ENCODE results near the gene XXYLT1.

GRCh38 chr3:195034541-195034940 is 236.4 kb downstream of the XXYLT1 start:
- TF ChIP-seq CTCF (tag by site-specific recombination; IDR thresholded peaks at IDR 0.05) = no peak
- TF ChIP-seq ZNF449 (tag by site-specific recombination; IDR thresholded peaks at IDR 0.05) = no peak
- no peak for TF ChIP-seq ZNF174 (tag by site-specific recombination; IDR thresholded peaks at IDR 0.05)
- TF ChIP-seq SCRT2 (tag by site-specific recombination; IDR thresholded peaks at IDR 0.05) = no peak
- no peak for TF ChIP-seq SETDB1 (IDR thresholded peaks at IDR 0.05; ENCODE audit: insufficient read length, low read length)
- no peak for TF ChIP-seq WT1 (tag by site-specific recombination; IDR thresholded peaks at IDR 0.05)
- TF ChIP-seq ZNF560 (tag by site-specific recombination; IDR thresholded peaks at IDR 0.05; ENCODE audit: borderline replicate concordance) = no peak
- no peak for TF ChIP-seq ZNF311 (tag by site-specific recombination; IDR thresholded peaks at IDR 0.05; ENCODE audit: borderline replicate concordance)

Measured in HEK293 (cell line).